ENCODE results near the gene PPP2R3C. TPM values are rescaled to one million over a fixed set of nuclear protein-coding genes. Genes with fewer than 3 reads are reported as not detected.

The PPP2R3C gene
- polyA plus RNA-seq, result 71.8 and 101 TPM in 2 replicates

GRCh38 chr14:35121887-35122695 is at the start of gene PPP2R3C, which contains the start of gene PRORP:
Gene PPP2R3C (minus strand): TSS chr14:35121990. CDS start chr14:35121959, 31 bp downstream.
Gene PRORP (plus strand): TSS chr14:35122552. CDS start chr14:35123246, 694 bp downstream.

GRCh38 chr14:35046048-35046750 is 75.6 kb downstream of the PPP2R3C start, which contains the start of gene FAM177A1:
Gene FAM177A1 (plus strand): TSS chr14:35046272. CDS start chr14:35046464, 192 bp downstream.

Other genes starting within 250 kb of the PPP2R3C start
- 0.31 and 0.73 TPM in 2 replicates for gene BAZ1A, start 246.6 kb downstream of the PPP2R3C start, polyA plus RNA-seq
- gene SRP54, start 139.0 kb downstream of the PPP2R3C start, polyA plus RNA-seq, result 51.6 and 69.9 TPM in 2 replicates
- 41.1 and 51.3 TPM in 2 replicates for gene FAM177A1, start 75.7 kb downstream of the PPP2R3C start, polyA plus RNA-seq
- 19.1 and 26.6 TPM in 2 replicates for gene PRORP, start 562 bp upstream of the PPP2R3C start, polyA plus RNA-seq
- 328 and 440 TPM in 2 replicates for gene PSMA6, start 170.4 kb upstream of the PPP2R3C start, polyA plus RNA-seq